Glutamatergic neuron (in vitro differentiated cells): Measurements from ENCODE around the gene IMMP2L. TPM values are rescaled to one million over a fixed set of nuclear protein-coding genes. Genes with fewer than 3 reads are reported as not detected.

ENCODE experiments used
- DNase-seq: peaks from one replicate; pipeline ENCODE4 v3.0.0; 2022
- H3K27ac Mint-ChIP-seq: one replicate; pipeline ENCODE4 v1.8.0; 2020; ENCODE audit warnings: mild to moderate bottlenecking, mixed read lengths, inconsistent platforms; ENCODE audit not compliant: unreplicated experiment
- H3K27me3 Mint-ChIP-seq: one replicate; pipeline ENCODE4 v1.8.0; 2020; ENCODE audit warnings: mild to moderate bottlenecking, moderate library complexity, mixed read lengths, inconsistent platforms; ENCODE audit not compliant: unreplicated experiment
- H3K36me3 Mint-ChIP-seq: one replicate; pipeline ENCODE4 v1.8.0; 2020; ENCODE audit warnings: mild to moderate bottlenecking, mixed read lengths, inconsistent platforms; ENCODE audit not compliant: unreplicated experiment
- H3K4me1 Mint-ChIP-seq: one replicate; pipeline ENCODE4 v1.8.0; 2020; ENCODE audit warnings: mild to moderate bottlenecking, low read depth, mixed read lengths, inconsistent platforms; ENCODE audit not compliant: unreplicated experiment
- H3K4me3 Mint-ChIP-seq: one replicate; pipeline ENCODE4 v1.8.0; 2020; ENCODE audit warnings: mild to moderate bottlenecking, mixed read lengths, inconsistent platforms; ENCODE audit not compliant: unreplicated experiment
- H3K9me3 Mint-ChIP-seq: one replicate; pipeline ENCODE4 v1.8.0; 2020; ENCODE audit warnings: mild to moderate bottlenecking, moderate library complexity, mixed read lengths, inconsistent platforms; ENCODE audit not compliant: unreplicated experiment
- total RNA-seq: library from RNA; stranded (reverse); fragmentation: NEBNext Ultra II Directional; extraction: Animal tissue kit (Norgen Biotek cat#: 25700); gene quantifications from one replicate; pipeline ENCODE4 v1.2.1, GENCODE V29; 2021; ENCODE audit not compliant: unreplicated experiment
- TF ChIP-seq, protein P1 (sequence below): fragments of 200-600 bp; sonication (generic); IDR thresholded peaks from one replicate; pipeline ENCODE4 v1.5.0; 2021; ENCODE audit not compliant: partially characterized antibody, unreplicated experiment

IMMP2L gene
- total RNA-seq, 1 donor from 2014 or later = 9.6 TPM

DNA sequence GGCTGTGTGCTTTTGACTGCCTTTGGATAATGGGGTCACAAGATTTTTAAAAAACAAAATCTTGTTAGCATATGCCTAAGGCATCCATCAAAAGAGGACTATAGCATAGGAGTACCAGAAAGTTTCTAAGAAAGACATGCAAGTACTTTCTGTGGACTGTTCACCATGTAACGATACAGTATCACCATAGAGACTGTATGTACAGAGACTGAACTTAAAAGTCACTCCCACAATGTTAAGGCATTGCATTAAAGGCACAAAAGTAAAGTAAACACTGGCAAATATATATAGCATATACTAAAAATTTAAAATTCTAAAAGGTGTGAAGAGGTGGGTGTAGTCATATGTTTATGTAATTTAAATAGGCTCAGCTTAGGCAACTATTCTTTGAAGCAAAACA lies 190.9 kb downstream of the IMMP2L start:
- Mint-ChIP-seq H3K27me3 (no peaks in the 10 kb centered on the region), H3K9me3 (no peaks in the 10 kb centered on the region), H3K27ac (no peak overlapping the region), H3K4me3 (no peak overlapping the region), H3K4me1 (no peaks in the 10 kb centered on the region), H3K36me3 (no peaks in the 10 kb centered on the region)
- TF ChIP-seq, protein P1, sequence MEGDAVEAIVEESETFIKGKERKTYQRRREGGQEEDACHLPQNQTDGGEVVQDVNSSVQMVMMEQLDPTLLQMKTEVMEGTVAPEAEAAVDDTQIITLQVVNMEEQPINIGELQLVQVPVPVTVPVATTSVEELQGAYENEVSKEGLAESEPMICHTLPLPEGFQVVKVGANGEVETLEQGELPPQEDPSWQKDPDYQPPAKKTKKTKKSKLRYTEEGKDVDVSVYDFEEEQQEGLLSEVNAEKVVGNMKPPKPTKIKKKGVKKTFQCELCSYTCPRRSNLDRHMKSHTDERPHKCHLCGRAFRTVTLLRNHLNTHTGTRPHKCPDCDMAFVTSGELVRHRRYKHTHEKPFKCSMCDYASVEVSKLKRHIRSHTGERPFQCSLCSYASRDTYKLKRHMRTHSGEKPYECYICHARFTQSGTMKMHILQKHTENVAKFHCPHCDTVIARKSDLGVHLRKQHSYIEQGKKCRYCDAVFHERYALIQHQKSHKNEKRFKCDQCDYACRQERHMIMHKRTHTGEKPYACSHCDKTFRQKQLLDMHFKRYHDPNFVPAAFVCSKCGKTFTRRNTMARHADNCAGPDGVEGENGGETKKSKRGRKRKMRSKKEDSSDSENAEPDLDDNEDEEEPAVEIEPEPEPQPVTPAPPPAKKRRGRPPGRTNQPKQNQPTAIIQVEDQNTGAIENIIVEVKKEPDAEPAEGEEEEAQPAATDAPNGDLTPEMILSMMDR = no peak
- no peak for DNase-seq

GRCh38 chr7:111370002-111370401 lies 192.3 kb downstream of the IMMP2L start:
- H3K27ac Mint-ChIP-seq = no peak overlapping the region
- no peaks in the 10 kb centered on the region for H3K27me3 Mint-ChIP-seq
- no peaks in the 10 kb centered on the region for H3K9me3 Mint-ChIP-seq
- H3K4me1 Mint-ChIP-seq = no peaks in the 10 kb centered on the region
- H3K4me3 Mint-ChIP-seq = no peak overlapping the region
- no peak for DNase-seq
- no peaks in the 10 kb centered on the region for H3K36me3 Mint-ChIP-seq
- TF ChIP-seq, protein P1 = no peak

- Mint-ChIP-seq H3K4me1 (no peaks in the 10 kb centered on the region), H3K27ac (no peak overlapping the region), H3K36me3 (no peaks in the 10 kb centered on the region), H3K4me3 (no peak overlapping the region), H3K9me3 (no peaks in the 10 kb centered on the region), H3K27me3 (no peaks in the 10 kb centered on the region)
- TF ChIP-seq, protein P1 = no peak
- DNase-seq = no peak
Observed at GRCh38 chr7:111368381-111369065, 193.8 kb downstream of the IMMP2L start.

- Mint-ChIP-seq H3K9me3 (no peaks in the 10 kb centered on the region), H3K36me3 (no peaks in the 10 kb centered on the region), H3K4me1 (no peaks in the 10 kb centered on the region), H3K4me3 (no peak overlapping the region), H3K27ac (no peak overlapping the region), H3K27me3 (no peaks in the 10 kb centered on the region)
- TF ChIP-seq, protein P1 = no peak
- no peak for DNase-seq
Observed at GRCh38 chr7:111364413-111364812, 197.9 kb downstream of the IMMP2L start.

DNA sequence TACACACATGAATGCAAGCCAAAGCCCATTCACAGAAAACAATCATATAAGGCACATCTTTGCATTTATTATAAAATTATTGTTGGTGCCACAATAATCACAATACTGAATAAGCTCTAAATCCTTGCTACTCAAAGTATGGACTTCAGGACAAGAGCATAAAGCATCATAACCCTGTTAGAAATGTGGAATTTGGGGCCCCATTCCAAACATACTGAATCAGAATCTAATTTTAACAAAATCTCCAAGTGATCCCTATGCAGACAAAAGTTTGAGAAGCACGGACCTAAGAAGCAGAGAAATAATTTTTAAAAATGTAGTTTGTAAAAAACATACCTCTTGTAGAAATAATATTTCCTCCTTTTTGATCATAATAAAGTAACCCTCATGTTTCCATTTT lies 199.2 kb downstream of the IMMP2L start:
- no peak overlapping the region for H3K4me3 Mint-ChIP-seq

More for the DNA sequence above, 199.2 kb downstream of the IMMP2L start:
- Mint-ChIP-seq H3K9me3 (no peaks in the 10 kb centered on the region), H3K27ac (no peak overlapping the region), H3K36me3 (no peaks in the 10 kb centered on the region), H3K27me3 (no peaks in the 10 kb centered on the region), H3K4me1 (no peaks in the 10 kb centered on the region)
- DNase-seq = no peak
- TF ChIP-seq, protein P1 = no peak
